Upper lobe of left lung (tissue), 6 donors: ENCODE measurements around the gene A3GALT2. TPM values are rescaled to one million over a fixed set of nuclear protein-coding genes. Genes with fewer than 3 reads are reported as not detected.

Experiments used
- ATAC-seq, 2 donors: fragments of 200-7000 bp; cut with Tn5 transposase; one replicate each; pipeline ENCODE4 v1.9.1; 2022; ENCODE audit warnings: mild to moderate bottlenecking in 2 of 2, moderate library complexity in 2 of 2; ENCODE audit not compliant: low FRiP score in 2 of 2
- DNase-seq, 2 donors: peaks; one replicate each; pipeline ENCODE4 v3.0.0-alpha.2; 2019 to 2020
- H3K27ac ChIP-seq, 4 donors: fragments of 200-600 bp; sonication (generic); one replicate each; pipeline ENCODE4 v1.5.1; 2016 to 2019
- H3K27me3 ChIP-seq, 4 donors: fragments of 200-600 bp; sonication (generic); one replicate each; pipeline ENCODE4 v1.5.1; 2017 to 2019
- H3K36me3 ChIP-seq, 4 donors: fragments of 200-600 bp; sonication (generic); one replicate each; pipeline ENCODE4 v1.5.1; 2016 to 2019
- H3K4me1 ChIP-seq, 4 donors: fragments of 200-600 bp; sonication (generic); one replicate each; pipeline ENCODE4 v1.5.1; 2018 to 2019
- H3K4me3 ChIP-seq, 4 donors: fragments of 200-600 bp; sonication (generic); one replicate each; pipeline ENCODE4 v1.5.1; 2017 to 2019; ENCODE audit warnings: mild to moderate bottlenecking in 2 of 4, moderate library complexity in 1 of 4
- H3K9me3 ChIP-seq, 4 donors: fragments of 200-600 bp; sonication (generic); one replicate each; pipeline ENCODE4 v1.5.1; 2018 to 2019
- EP300 ChIP-seq, 4 donors: sonication (generic); formaldehyde crosslinking; IDR thresholded peaks; one replicate each; pipeline ENCODE4 v1.5.1; 2017; ENCODE audit warnings: antibody characterized with exemption in 4 of 4, control low read depth in 2 of 4
- POLR2A ChIP-seq, 4 donors: fragments of 450-650 bp; IDR thresholded peaks; one replicate each; pipeline ENCODE4 v1.5.1; 2016 to 2017; ENCODE audit warnings: antibody characterized with exemption in 4 of 4, mild to moderate bottlenecking in 2 of 4
- POLR2AphosphoS5 ChIP-seq, 2 donors: sonication (generic); formaldehyde crosslinking; IDR thresholded peaks; one replicate each; pipeline ENCODE4 v1.5.1; 2017; ENCODE audit warnings: antibody characterized with exemption in 2 of 2
- WGBS, 2 donors: methylation state at CpG; one replicate each; pipeline ENCODE4 v1.1.5; 2017 to 2018; 5-methylcytosine and 5-hydroxymethylcytosine counted together
- total RNA-seq, 6 donors: library from RNA; depleted of rRNA in 4 of 6; stranded (reverse); fragments of >200 nt in 4 of 6; gene quantifications; one replicate each; pipeline versions ENCODE4 v1.1.0 to v1.2.1, GENCODE V29; 2016 to 2021
- TF ChIP-seq, protein P1 (sequence below), 6 experiments: fragments of 450-650 bp in 4 of 6; fragments of 200-600 bp in 2 of 6; sonication (generic) in 2 of 6; IDR thresholded peaks; one replicate each; pipeline ENCODE4 v1.5.1; 2016 to 2019; ENCODE audit warnings: antibody characterized with exemption in 6 of 6
- donor health status: DM: no; HTN: no; CAD: no; lungs with moderate emphysema.
- donor health status: DM: no; HTN: yes; CAD: no; lungs with severe emphysema.

The A3GALT2 gene
- total RNA-seq, 6 donors from 2014 or later, result 0.79 to 0.91 TPM; not detected in 4

DNA sequence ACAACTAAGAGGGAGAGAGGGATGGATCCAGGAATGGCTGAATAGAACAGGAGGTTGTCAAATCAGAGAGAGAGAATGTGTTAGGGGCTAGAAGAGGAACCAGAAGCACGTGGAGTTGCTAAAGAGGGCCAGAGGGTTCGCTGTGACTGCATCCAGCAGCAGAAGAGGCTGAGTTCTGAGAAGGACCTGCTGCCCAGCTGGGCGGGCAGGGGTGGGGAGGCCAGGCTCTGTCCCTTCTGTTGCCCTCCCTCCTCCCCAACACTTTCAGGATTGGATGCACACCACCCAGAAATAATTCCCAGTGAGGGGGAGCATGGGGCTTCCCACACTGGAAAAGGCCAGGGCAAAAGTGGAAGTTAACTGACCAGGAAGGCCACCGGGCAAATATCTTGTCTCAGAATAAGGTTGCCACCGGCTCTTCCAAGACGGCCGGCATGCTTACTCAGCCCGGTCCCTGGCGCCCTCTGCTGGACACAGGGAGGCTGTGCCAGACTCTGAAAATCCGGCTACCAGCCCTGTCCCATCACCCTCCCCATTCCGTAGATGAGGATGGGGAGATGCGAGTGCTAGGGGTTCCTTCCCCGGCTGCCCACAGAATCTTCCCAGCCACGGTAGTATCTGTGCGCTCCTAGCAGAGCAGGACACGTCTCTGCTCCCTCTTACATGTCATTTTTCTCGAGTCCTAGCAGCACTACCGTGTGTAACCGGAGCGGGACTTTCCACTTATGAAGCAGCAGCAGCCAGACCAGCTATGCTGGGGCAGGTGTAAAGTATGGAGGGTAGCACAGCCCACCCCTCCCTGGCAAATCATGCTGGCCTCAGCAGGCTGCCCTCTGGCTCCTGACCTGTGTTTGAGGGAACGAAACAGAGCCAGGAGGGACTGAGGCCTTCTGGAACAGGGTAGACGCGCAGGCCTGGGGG is 46.8 kb upstream of the A3GALT2 start:
- H3K36me3 ChIP-seq, result no peaks in the 10 kb centered on the region
- DNase-seq (peak; percentile 89 to 92), ATAC-seq (peak; percentile 87 to 93)
- 31 to 46% methylated on average over 15 to 23 of the region's 23 CpGs for WGBS, 2 donors
- TF ChIP-seq, protein P1, sequence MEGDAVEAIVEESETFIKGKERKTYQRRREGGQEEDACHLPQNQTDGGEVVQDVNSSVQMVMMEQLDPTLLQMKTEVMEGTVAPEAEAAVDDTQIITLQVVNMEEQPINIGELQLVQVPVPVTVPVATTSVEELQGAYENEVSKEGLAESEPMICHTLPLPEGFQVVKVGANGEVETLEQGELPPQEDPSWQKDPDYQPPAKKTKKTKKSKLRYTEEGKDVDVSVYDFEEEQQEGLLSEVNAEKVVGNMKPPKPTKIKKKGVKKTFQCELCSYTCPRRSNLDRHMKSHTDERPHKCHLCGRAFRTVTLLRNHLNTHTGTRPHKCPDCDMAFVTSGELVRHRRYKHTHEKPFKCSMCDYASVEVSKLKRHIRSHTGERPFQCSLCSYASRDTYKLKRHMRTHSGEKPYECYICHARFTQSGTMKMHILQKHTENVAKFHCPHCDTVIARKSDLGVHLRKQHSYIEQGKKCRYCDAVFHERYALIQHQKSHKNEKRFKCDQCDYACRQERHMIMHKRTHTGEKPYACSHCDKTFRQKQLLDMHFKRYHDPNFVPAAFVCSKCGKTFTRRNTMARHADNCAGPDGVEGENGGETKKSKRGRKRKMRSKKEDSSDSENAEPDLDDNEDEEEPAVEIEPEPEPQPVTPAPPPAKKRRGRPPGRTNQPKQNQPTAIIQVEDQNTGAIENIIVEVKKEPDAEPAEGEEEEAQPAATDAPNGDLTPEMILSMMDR (IDR thresholded peaks at IDR 0.05), result peak; percentile 94 to 97 (median 97)
- no peak for TF ChIP-seq POLR2A (IDR thresholded peaks at IDR 0.05)
- H3K4me1 ChIP-seq, result peaks cover 21 to 42% (median 26%) of the 10 kb centered on the region in 4 donors
- no peaks in the 10 kb centered on the region for H3K9me3 ChIP-seq
- H3K4me3 ChIP-seq, result no peak overlapping the region
- no peaks in the 10 kb centered on the region for H3K27me3 ChIP-seq
- H3K27ac ChIP-seq, result peak overlapping the region in 2 of 4 donors; percentile 50

DNA sequence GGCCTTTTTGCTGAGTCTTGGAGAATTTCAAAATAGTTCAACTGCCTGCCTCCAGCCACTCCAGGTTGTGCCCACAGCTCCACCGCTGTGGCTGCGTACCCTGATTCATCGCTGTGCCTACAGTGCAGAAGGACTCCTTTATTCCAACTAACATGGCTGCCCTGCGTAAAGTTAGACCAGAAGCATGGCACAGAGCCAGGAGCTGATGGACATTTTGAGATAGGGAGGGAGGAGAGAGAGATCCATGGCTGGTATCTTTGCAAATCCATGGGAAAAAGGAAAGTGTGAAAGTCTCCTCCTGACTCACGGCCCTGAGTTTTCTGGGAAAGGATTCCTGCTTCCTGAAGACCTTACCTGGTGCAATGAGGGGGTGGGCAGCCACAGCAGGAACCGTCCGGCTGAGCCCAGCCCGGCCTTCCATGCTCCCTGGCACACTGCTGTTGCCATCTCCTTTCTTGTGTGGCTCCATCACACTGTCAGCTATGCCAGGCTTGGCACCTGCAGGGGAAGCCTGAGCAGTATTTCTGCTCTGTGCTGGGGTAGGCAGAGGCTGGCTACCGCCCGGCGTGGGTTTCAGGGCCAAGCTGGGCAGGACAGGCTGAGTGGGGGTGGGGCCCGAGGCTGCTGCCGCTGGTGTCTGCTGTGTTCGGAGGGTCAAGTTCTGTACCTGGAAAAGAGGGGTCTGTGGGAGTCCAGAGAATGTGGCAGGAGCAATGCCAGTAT is 46.0 kb upstream of the A3GALT2 start:
- no peaks in the 10 kb centered on the region for H3K9me3 ChIP-seq
- DNase-seq (peak in 1 of 2 donors; percentile 58), ATAC-seq (no peak)
- no peaks in the 10 kb centered on the region for H3K36me3 ChIP-seq
- H3K27ac ChIP-seq, result peak overlapping the region in 3 of 4 donors; percentile 50 to 59 (median 50)
- H3K4me3 ChIP-seq, result no peak overlapping the region
- peaks cover 24 to 42% (median 28%) of the 10 kb centered on the region in 4 donors for H3K4me1 ChIP-seq
- 81 to 84% methylated on average over 14 of the region's 14 CpGs for WGBS, 2 donors
- TF ChIP-seq POLR2AphosphoS5 (IDR thresholded peaks at IDR 0.05) (no peak), POLR2A (IDR thresholded peaks at IDR 0.05) (no peak), EP300 (IDR thresholded peaks at IDR 0.05) (no peak)
- TF ChIP-seq, protein P1 (IDR thresholded peaks at IDR 0.05), result no peak
- no peaks in the 10 kb centered on the region for H3K27me3 ChIP-seq

DNA sequence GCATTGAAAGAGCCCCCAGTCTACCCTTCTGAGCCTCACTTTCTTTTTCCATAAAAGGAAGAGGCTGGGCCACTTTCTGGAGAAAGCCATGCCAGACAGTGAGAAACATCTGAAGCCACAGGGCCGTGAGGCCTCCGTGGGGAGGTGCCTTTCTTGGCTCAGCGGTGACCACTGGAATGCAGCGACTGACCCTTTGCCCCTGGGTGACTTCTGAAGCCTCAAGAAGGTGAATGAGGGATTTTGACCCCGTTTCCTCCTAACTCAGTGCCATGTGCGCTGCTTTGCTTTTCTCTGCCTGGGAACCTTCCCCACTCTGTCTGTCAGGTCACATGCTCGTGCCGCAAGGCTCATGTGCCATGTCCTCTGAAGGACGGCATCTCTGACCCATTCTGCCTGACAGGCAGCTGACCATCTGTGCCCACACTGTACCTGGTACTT is 44.7 kb upstream of the A3GALT2 start:
- 71 to 75% methylated on average over 9 of the region's 9 CpGs for WGBS, 2 donors
- peaks cover 24 to 42% (median 39%) of the 10 kb centered on the region in 4 donors for H3K4me1 ChIP-seq

DNA sequence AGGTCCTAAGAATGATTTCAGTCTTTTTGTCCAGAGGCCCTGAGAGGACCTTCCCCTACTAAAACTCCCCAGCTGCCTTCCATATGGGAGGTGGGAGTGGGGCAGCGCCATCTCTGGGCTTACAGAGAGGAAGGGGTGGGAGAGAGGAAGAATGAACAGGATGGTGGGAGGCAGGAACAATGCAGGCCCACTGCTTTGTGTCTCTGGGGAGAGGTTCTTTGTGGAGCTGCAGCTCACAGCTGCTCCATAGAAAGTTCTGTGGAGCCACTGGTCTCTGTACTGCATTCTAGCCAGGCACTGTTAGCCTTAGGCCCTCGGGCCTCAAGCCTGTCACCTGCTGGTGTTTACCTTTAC is 43.6 kb upstream of the A3GALT2 start:
- WGBS, 2 donors, result 56 to 66% methylated on average over 2 of the region's 2 CpGs
- TF ChIP-seq EP300 (IDR thresholded peaks at IDR 0.05), result no peak
- no peak for TF ChIP-seq POLR2AphosphoS5 (IDR thresholded peaks at IDR 0.05)
- TF ChIP-seq, protein P1 (IDR thresholded peaks at IDR 0.05), result no peak
- TF ChIP-seq POLR2A (IDR thresholded peaks at IDR 0.05), result no peak
- H3K4me3 ChIP-seq, result no peak overlapping the region
- peak overlapping the region; percentile 45 to 76 (median 64) for H3K27ac ChIP-seq
- H3K9me3 ChIP-seq, result no peaks in the 10 kb centered on the region
- no peak for DNase-seq
- H3K36me3 ChIP-seq, result no peaks in the 10 kb centered on the region
- peaks cover 24 to 47% (median 42%) of the 10 kb centered on the region in 4 donors for H3K4me1 ChIP-seq
- ATAC-seq, result no peak
- H3K27me3 ChIP-seq, result no peaks in the 10 kb centered on the region

More for the DNA sequence above, 44.7 kb upstream of the A3GALT2 start:
- no peaks in the 10 kb centered on the region for H3K27me3 ChIP-seq
- H3K36me3 ChIP-seq, result no peaks in the 10 kb centered on the region
- no peak overlapping the region for H3K4me3 ChIP-seq
- TF ChIP-seq, protein P1 (IDR thresholded peaks at IDR 0.05), result no peak
- TF ChIP-seq EP300 (IDR thresholded peaks at IDR 0.05) (no peak), POLR2AphosphoS5 (IDR thresholded peaks at IDR 0.05) (peak in 1 of 2 donors; percentile 6), POLR2A (IDR thresholded peaks at IDR 0.05) (no peak)
- H3K9me3 ChIP-seq, result no peaks in the 10 kb centered on the region
- ATAC-seq (no peak), DNase-seq (no peak)
- peak overlapping the region; percentile 45 to 76 (median 64) for H3K27ac ChIP-seq
